Right lung (tissue), 5 donors: Measurements from ENCODE around the gene RASSF6. TPM values are rescaled to one million over a fixed set of nuclear protein-coding genes. Genes with fewer than 3 reads are reported as not detected.
"Not testable (repeated sequence)": the region's sequence is repeated elsewhere in the genome, so short reads cannot be mapped to it uniquely, and the experiment has no call there.

Experiments used
- DNase-seq, 2 donors: peaks; one replicate each; pipeline ENCODE4 v3.0.0-alpha.2; 2013
- polyA plus RNA-seq, 5 donors: library from polyadenylated mRNA; unstranded; fragments of 120-200 nt; gene quantifications; one replicate each; pipeline versions ENCODE4 v1.2.1 to v1.2.3, GENCODE V29; 2013; ENCODE audit warnings: inconsistent platforms in 1 of 5, low replicate concordance in 1 of 5; ENCODE audit not compliant: insufficient read length in 5 of 5, insufficient read depth in 1 of 5

RASSF6 gene
- polyA plus RNA-seq, 5 donors = 1.3 to 2.7 (median 2.4) TPM

DNA sequence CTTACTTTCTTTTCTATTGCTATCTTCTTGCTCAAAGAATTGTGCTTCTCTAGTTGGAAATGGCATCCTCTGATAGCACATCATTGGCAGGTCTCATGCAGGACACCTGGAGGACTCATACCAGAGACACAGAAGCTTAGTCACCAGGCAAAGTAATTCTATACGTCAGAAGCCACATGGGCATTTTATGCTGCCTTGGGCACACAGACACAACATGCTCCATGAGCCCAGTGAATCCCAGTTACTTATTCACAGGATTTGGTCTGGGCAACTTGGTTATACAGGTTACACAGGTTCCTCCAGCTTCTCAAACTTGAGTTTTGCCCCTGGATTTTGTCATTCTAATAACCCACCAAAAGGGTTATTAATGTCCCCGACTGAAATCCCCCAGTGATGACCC lies 7.1 kb downstream of the RASSF6 start:
- DNase-seq = no peak

DNA sequence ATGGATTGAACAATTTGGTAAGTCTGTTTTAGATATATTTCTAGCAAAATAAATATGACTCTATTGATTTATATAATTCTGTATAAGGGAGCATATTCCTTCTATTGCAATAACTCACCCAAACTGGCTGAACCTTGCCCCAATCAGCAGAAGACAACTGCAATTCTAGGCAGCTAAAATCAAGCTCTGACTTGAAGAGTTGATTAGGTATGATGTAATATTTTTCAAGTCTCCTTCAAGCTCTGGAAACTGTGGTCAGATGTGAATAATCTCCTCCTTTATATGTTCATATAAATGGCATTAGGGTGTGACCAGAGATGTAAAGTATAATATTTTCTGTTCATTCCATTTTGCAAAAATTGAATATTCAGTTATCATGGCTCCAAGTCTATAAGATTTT lies 8.2 kb downstream of the RASSF6 start:
- DNase-seq = no peak

- no peak for DNase-seq
Observed at GRCh38 chr4:73609706-73610105, 10.5 kb downstream of the RASSF6 start.

GRCh38 chr4:73608689-73609594 lies 11.3 kb downstream of the RASSF6 start:
- DNase-seq = no peak

DNA sequence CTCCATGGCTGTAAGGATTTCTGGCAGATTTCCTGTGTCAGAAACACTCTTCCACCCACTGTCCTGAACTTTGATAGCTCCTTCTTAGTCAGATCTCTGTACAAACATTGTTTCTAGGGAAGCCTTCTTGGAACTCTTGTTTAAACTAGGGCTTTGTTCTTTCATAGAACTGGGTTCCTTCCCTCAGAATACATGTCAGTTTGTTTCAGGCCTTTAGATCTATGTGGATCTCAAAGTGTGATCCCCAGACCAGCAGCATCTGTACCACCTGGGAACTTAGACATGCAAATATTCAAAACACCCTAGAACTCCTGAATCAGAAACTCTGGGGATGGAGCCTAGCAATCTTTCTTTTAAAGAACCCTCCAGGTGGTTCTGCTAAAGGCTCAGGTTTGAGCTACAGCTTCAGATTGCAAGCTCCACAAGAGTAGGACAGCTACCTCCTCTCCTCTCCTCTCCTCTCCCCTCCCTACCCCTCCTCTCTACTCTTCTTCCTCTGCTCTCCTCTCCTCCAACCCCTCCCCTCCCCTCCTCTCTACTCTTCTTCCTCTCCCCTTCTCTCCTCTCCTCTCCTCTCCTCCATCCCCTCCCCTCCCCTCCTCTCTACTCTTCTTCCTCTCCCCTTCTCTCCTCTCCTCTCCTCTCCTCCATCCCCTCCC lies 12.7 kb downstream of the RASSF6 start:
- no peak for DNase-seq

DNA sequence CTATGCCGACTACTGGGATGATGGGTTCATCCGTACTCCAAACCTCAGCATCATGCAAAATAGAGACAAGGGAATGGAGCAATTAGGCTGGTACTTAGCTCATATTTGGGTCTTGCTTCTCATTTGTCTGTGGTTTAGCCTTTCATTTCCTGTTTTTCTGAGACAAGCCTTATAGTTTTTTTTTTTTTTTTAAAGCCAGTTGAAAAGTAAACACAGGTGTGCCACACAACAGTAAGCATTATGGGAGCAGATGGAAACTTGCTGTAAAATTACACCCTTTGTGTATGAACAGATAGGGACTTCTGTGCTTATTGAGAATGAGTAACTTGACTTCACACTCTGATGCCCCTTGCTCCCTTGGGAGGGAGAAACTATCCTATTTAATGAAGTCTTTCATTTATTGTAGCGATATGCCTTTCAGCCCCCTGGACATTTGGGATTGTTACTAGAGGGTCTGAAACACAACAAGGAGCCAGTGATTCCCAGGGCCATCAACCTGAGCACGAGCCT lies 13.7 kb downstream of the RASSF6 start:
- no peak for DNase-seq

DNA sequence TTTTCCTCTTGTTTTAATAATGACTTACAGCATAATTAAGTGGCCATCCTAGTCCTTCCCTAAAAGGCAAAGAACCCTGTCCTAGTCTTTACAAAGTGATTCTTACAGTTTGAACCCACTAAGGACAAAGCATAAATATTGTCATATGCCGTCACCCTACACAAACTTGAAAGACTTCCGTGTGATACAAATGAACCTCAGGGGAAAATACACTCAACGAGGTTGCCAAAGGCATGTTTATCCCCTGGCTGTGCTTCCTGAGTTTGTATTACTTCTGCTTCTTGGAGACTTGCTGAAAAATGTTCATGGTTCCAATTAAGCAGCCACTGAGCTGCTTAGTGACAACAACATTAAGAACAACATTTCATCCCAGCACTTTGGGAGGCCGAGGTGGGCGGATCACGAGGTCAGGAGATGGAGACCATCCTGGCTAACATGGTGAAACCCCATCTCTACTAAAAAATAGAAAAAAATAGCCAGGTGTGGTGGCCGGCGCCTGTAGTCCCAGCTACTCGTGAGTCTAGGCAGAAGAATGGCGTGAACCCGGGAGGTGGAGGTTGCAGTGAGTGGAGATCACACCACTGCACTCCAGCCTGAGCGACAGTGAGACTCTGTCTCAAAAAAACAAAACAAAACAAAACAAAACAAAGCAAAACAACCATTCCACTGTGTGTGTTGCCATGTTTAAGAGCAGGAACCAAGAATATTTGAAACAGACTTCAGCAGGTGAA lies 16.2 kb downstream of the RASSF6 start:
- no peak for DNase-seq

DNA sequence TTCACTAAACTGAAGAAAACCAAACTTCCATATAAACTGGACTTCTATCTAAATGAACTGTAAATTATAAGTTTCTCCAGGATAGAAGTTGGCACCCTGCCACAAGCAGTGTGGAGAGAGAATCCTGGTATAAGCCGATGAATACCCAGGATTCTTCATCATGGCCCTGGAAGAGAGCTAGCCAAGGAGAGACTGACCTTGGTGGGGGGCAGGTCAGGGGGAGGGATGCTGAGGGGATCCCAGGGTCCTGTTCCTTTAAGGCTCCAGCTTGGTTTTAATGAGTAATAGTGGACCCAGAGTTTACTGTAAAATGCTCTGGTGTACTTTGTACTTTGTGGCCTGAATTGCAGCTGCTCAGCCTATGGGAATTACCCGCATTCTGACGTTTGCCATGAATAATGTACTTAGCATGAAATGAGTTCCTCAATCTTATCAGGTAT lies 16.9 kb downstream of the RASSF6 start:
- no peak for DNase-seq

- DNase-seq = no peak
Observed at GRCh38 chr4:73600954-73601353, 19.3 kb downstream of the RASSF6 start.

GRCh38 chr4:73599182-73599581 lies 21.1 kb downstream of the RASSF6 start:
- no peak for DNase-seq

DNA sequence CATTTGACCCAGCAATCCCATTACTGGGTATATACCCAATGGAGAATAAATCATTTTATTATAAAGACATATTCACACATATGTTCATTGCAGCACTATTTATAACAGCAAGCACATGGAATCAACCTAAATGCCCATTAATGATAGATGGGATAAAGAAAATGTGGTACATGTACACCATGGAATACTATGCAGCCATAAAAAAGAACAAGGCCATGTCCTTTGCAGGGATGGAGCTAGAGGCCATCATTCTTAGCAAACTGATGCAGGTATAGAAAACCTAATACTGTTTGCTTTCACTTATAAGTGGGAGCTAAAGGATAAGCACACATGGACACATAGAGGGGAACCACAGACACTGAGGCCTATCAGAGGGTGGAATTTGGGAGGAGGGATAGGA lies 22.6 kb downstream of the RASSF6 start:
- no peak for DNase-seq

DNA sequence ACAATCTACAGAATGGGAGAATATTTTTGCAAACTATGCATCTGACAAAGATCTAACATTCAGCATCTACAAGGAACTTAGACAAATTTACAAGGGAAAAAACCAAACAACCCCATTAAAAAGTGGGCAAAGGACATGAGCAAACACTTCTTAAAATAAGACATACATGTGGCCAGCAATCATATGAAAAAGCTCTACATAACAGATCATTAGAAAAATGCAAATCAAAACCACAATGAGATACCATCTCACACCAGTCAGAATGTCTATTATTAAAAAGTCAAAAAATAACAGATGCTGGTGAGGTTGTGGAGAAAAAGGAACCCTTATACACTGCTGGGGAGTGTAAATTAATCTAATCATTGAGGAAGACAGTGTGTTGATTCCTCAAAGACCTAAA lies 23.1 kb downstream of the RASSF6 start:
- DNase-seq = not testable (repeated sequence)

DNA sequence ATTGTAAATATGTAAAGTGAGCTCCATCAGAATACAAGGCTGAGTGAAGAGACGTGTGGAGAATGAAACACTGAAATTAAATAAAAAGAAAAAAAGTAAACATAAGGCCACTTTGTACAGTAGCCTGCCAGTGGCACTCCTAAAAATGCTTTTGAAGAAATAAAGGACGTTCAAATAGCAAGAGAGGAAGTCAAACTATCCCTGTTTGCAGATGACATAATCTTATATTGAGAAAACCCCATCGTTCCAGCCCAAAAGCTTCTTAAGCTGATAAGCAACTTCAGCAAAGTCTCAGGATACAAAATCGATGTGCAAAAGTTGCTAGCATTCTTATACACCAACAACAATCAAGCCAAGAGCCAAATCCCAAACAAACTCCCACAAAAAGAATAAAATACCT lies 24.2 kb downstream of the RASSF6 start:
- no peak for DNase-seq

- no peak for DNase-seq
Observed at GRCh38 chr4:73593631-73594241, 26.5 kb downstream of the RASSF6 start.

DNA sequence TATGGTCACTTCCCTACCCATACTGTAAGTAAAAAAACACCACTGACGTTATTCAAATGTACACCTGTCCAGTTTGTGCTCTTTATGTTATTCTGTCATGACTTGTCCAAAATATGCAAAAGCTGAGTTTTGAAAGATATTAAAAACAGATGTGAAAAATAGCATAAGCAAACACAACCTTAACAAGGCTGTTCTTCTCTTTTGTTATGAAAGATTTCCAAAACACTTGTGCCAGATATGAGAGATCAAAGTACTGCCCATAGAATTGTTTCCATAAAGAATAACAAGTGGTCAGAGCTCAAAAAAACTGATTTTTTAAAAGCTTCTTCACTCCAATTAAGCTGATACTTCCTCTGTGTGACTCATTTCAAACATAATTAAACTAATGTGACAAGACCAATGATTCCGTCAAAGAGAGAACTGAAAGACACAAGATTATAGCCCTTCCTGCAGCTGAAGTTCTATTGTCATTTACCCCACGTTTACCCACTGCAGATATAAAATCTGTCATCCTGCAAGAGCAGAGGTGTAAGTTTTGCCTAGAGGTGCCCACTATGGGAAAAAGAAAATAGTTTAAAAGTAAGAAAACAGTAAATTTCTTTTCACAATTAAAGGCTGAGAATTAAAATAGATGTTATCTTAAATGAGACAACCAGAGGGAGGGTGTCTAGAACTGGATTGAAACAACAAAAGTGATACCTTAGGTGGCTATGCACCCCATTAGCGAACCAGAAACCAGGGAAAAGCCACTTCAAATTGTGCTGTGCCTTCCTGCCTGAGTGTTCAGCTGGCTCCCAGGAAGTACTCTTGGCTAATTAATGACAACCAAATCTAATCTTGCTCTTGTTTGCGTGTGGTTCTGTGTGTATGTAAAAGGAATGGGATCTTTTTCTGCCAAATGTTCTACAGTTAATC lies 30.1 kb downstream of the RASSF6 start:
- DNase-seq = no peak

DNA sequence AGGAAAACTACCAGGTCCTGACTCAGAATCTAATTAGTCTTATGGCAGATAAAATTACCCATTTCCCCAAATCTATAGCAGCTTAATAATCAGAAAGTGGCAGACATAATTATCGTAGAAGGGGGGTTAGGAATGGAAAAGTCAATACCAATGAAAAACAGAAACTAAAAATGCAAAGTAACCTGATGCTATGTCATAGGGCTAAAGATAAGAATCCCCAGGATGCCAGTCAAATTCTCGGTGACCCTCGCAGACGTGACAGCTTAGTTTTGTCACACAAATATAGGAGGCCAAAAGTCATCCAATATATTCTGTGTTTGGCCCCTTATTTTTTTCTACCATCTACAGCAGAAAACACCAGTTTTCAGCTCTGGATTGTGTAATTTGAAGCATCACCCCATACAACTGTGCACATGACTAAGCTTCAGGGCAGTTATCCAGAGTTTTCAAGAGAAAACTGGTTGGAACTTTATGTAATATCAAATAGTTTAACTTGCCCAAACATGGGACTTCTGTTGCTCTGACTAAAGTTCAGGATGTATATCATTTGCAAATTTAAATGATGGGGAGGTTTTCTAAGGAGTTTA lies 30.9 kb downstream of the RASSF6 start:
- DNase-seq = no peak

- DNase-seq = no peak
Observed at GRCh38 chr4:73588613-73589012, 31.6 kb downstream of the RASSF6 start.

- no peak for DNase-seq
Observed at GRCh38 chr4:73586666-73587065, 33.6 kb downstream of the RASSF6 start.

DNA sequence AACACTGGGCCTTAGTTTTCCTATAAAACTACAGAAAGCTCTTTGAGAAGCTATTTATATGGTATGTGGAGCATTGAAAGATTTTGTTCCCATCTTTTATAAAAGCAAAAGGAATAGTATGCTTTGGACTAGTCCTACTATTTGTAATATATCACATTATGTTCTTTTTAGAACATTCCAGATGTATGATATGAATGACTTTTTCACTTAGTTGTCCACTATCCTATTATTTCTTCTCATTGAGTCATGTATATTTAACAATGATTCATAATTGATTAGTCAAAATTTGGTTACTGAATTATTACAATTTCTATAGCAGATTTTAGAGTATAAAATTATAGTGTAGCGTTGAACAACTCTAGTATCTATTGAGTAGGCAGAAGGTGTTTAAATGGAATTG lies 34.2 kb downstream of the RASSF6 start:
- no peak for DNase-seq

- DNase-seq = no peak
Observed at GRCh38 chr4:73585345-73585744, 34.9 kb downstream of the RASSF6 start.
